PC-9 (cell line): ENCODE data around the gene RASGRF1. TPM values are rescaled to one million over a fixed set of nuclear protein-coding genes. Genes with fewer than 3 reads are reported as not detected.

Source experiments
- BruUV-seq: library from RNA; stranded (reverse); fragments of 400-500 nt; replicated peaks from 2 replicates; lab custom pipeline; 2021; lab: Mats Ljungman, UMichigan
- CTCF ChIA-PET: fragments of 300-600 bp; sonication (Branson Sonifier 250); formaldehyde crosslinking; loops from one replicate; lab custom pipeline; 2022; ENCODE audit warnings: antibody characterized with exemption; lab: Charles Lee
- POLR2A ChIA-PET: fragments of 300-600 bp; sonication (Branson Sonifier 250); formaldehyde crosslinking; loops from one replicate; lab custom pipeline; 2022; ENCODE audit warnings: antibody characterized with exemption; ENCODE audit not compliant: unreplicated experiment; lab: Charles Lee
- DNase-seq, 2 experiments: peaks; one replicate each; pipeline versions ENCODE4 v3.0.0 to v3.0.0-alpha.2; 2015 to 2022; ENCODE audit warnings: mixed read lengths in 1 of 2
- H2AFZ ChIP-seq: fragments of 200-600 bp; sonication (generic); 2 replicates; pipeline ENCODE4 v1.8.1; 2017; ENCODE audit warnings: antibody characterized with exemption
- H3F3A ChIP-seq: fragments of 200-600 bp; sonication (generic); 2 replicates; pipeline ENCODE4 v1.8.1; 2017; ENCODE audit warnings: antibody characterized with exemption, mild to moderate bottlenecking, low read depth; ENCODE audit not compliant: insufficient read depth
- H3K27ac ChIP-seq: fragments of 200-600 bp; sonication (generic); 2 replicates; pipeline ENCODE4 v1.6.1; 2016; ENCODE audit warnings: mixed run types
- H3K27me3 ChIP-seq: fragments of 200-600 bp; sonication (generic); 2 replicates; pipeline ENCODE4 v1.6.1; 2016; ENCODE audit warnings: low read depth, mixed run types; ENCODE audit not compliant: insufficient read depth
- H3K36me3 ChIP-seq: fragments of 200-600 bp; sonication (generic); 2 replicates; pipeline ENCODE4 v1.6.1; 2016; ENCODE audit warnings: low read depth, mixed run types
- H3K4me1 ChIP-seq: fragments of 200-600 bp; sonication (generic); replicated peaks from 2 replicates; pipeline ENCODE4 v1.6.1; 2016; ENCODE audit warnings: mixed run types; ENCODE audit not compliant: insufficient read depth
- H3K4me2 ChIP-seq: fragments of 200-600 bp; sonication (generic); 2 replicates; pipeline ENCODE4 v1.6.1; 2017; ENCODE audit warnings: mixed run types
- H3K4me3 ChIP-seq: fragments of 200-600 bp; sonication (generic); 2 replicates; pipeline ENCODE4 v1.6.1; 2016; ENCODE audit warnings: mixed run types
- H3K79me2 ChIP-seq: fragments of 200-600 bp; sonication (generic); 2 replicates; pipeline ENCODE4 v1.6.1; 2017; ENCODE audit warnings: low read depth, mixed run types
- H3K9me2 ChIP-seq: fragments of 200-600 bp; sonication (generic); 2 replicates; pipeline ENCODE4 v1.8.1; 2017; ENCODE audit warnings: mild to moderate bottlenecking; ENCODE audit not compliant: insufficient read depth
- H3K9me3 ChIP-seq: fragments of 200-600 bp; sonication (generic); 2 replicates; pipeline ENCODE4 v1.8.1; 2016; ENCODE audit warnings: low read depth; ENCODE audit not compliant: insufficient read depth
- H4K20me1 ChIP-seq: fragments of 200-600 bp; sonication (generic); 2 replicates; pipeline ENCODE4 v1.8.1; 2017; ENCODE audit not compliant: insufficient read depth
- EZH2 ChIP-seq: fragments of 200-600 bp; sonication (generic); IDR thresholded peaks from 2 replicates; pipeline ENCODE4 v1.8.0; 2017; ENCODE audit warnings: antibody characterized with exemption, low read depth
- intact Hi-C: fragments of 100-400 bp; cut with micrococcal nuclease; formaldehyde crosslinking; loops from one replicate; pipeline ENCODE4 v1.10.0; 2022; ENCODE audit not compliant: unreplicated experiment
- total RNA-seq: library from RNA; stranded (reverse); gene quantifications from 2 replicates; pipeline ENCODE4 v1.2.3, GENCODE V29; 2021
- TF ChIP-seq, protein P1 (sequence below): fragments of 200-600 bp; sonication (generic); conservative IDR thresholded peaks from 2 replicates; pipeline ENCODE4 v1.6.1; 2017; ENCODE audit warnings: mixed run types, antibody characterized with exemption, mild to moderate bottlenecking, moderate library complexity

The RASGRF1 gene
- total RNA-seq, 1 experiment from 2014 or later, result 6.0 TPM

DNA sequence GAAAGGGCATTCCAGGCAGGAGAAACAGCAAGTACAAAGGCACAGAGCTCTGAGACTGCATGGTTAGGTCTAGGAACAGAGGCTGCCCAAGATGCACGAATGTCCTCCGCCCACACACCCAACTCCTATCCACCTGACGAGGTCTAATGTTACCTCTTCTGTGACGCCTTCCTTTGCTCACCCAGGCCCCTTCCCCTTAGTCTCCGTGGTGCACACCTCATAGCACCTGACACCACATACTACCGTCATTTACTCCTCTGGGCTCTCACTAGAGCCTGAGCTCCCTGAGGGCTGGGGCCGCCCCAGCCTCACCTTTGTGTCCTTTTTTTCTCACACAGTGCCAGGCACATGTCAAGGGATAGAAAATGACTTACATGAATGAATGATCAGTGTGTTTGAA, 31.0 kb upstream of the RASGRF1 start:
- ChIA-PET CTCF (no interaction called here), POLR2A (no interaction called here)
- H3K79me2 ChIP-seq, result no peaks in the 10 kb centered on the region
- BruUV-seq, result no TSS peak
- H2AFZ ChIP-seq, result no peak overlapping the region
- no peaks in the 10 kb centered on the region for H3K4me1 ChIP-seq
- TF ChIP-seq EZH2, result no peak
- TF ChIP-seq, protein P1, sequence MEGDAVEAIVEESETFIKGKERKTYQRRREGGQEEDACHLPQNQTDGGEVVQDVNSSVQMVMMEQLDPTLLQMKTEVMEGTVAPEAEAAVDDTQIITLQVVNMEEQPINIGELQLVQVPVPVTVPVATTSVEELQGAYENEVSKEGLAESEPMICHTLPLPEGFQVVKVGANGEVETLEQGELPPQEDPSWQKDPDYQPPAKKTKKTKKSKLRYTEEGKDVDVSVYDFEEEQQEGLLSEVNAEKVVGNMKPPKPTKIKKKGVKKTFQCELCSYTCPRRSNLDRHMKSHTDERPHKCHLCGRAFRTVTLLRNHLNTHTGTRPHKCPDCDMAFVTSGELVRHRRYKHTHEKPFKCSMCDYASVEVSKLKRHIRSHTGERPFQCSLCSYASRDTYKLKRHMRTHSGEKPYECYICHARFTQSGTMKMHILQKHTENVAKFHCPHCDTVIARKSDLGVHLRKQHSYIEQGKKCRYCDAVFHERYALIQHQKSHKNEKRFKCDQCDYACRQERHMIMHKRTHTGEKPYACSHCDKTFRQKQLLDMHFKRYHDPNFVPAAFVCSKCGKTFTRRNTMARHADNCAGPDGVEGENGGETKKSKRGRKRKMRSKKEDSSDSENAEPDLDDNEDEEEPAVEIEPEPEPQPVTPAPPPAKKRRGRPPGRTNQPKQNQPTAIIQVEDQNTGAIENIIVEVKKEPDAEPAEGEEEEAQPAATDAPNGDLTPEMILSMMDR, result no peak
- H3K27me3 ChIP-seq, result 0 out of 2 replicates have a peak, but pooled peaks cover 3% of the 10 kb centered on the region
- no peaks in the 10 kb centered on the region for H3K36me3 ChIP-seq
- no peaks in the 10 kb centered on the region for H3F3A ChIP-seq
- no peaks in the 10 kb centered on the region for H3K9me2 ChIP-seq
- intact Hi-C loops, result no loop called here
- no peak overlapping the region for H3K4me3 ChIP-seq
- H4K20me1 ChIP-seq, result no peaks in the 10 kb centered on the region
- no peak overlapping the region for H3K27ac ChIP-seq
- DNase-seq, result no peak
- H3K9me3 ChIP-seq, result no peaks in the 10 kb centered on the region
- no peak overlapping the region for H3K4me2 ChIP-seq

DNA sequence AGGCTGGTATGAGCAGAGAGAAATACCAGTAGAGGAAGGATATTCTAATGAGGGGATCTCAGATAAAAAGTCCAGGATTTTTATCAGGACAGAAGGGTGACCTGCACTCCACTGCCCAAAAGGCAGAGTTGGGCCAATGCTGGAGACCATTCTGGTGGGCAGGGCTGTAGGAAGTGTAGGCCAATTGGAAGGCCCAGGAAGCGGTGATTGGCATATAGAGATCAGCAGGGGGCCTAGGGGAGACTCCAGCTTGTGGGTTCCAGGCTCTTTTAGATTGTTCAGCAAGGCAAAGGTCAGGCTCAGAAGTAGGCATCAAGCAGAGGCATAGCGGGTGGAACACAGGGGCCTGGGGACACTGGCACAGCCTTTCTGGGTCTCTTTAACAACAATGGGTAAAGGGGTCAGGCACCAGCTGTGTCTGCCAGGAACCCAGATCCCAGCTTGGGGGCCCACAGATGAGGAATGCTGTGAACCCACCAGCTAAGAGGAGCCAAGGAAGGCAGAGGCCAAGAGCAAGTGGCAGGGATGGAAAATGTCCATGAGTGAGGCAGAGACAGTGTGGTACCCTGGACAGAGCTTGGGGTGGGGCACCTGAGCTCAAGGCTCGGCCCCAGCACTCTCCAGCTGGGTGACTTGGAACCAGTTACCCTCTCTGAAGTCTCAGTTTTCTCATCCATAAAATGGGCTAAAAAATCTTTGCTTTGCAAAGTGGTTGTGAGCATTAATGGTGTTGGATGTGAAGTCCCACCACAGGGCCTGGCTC, 27.0 kb upstream of the RASGRF1 start:
- Histone ChIP-seq H2AFZ (no peak overlapping the region), H3K9me2 (no peaks in the 10 kb centered on the region), H3K4me1 (no peaks in the 10 kb centered on the region), H3K27ac (no peak overlapping the region), H3K27me3 (0 out of 2 replicates have a peak, but pooled peaks cover 3% of the 10 kb centered on the region), H4K20me1 (no peaks in the 10 kb centered on the region), H3K4me2 (no peak overlapping the region), H3K4me3 (no peak overlapping the region), H3K36me3 (no peaks in the 10 kb centered on the region), H3K9me3 (no peaks in the 10 kb centered on the region), H3F3A (no peaks in the 10 kb centered on the region), H3K79me2 (no peaks in the 10 kb centered on the region)
- no TSS peak for BruUV-seq
- TF ChIP-seq EZH2, result no peak
- TF ChIP-seq, protein P1, result no peak
- ChIA-PET POLR2A (no interaction called here), CTCF (no interaction called here)
- intact Hi-C loops, result no loop called here
- DNase-seq, result no peak

DNA sequence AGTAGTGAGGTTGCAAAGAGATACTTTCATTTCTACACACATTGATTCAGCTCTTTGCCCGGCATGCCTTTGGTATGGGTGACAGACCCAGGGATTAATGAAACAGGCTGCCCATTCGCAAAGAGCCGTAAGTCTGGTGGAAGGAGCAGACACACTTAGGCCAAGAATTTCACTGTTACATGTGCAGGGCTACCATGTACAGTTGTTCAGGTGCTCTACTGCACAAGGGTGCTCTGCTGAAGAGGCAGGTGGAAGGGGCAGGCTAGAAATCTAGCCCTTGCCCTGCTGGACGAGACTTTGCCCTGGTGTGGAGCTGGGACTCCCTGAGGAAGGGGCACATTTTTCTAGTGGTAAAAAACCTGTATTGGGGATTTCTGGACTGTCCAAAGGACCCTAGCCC, 26.2 kb upstream of the RASGRF1 start:
- no peak overlapping the region for H3K27ac ChIP-seq
- H3K4me2 ChIP-seq, result no peak overlapping the region
- H3F3A ChIP-seq, result no peaks in the 10 kb centered on the region
- no TSS peak for BruUV-seq
- CTCF ChIA-PET, result no interaction called here
- no peaks in the 10 kb centered on the region for H3K36me3 ChIP-seq
- no peak overlapping the region for H3K4me3 ChIP-seq
- H3K9me2 ChIP-seq, result no peaks in the 10 kb centered on the region
- no peaks in the 10 kb centered on the region for H3K4me1 ChIP-seq
- no peaks in the 10 kb centered on the region for H3K27me3 ChIP-seq
- H4K20me1 ChIP-seq, result no peaks in the 10 kb centered on the region
- H3K9me3 ChIP-seq, result no peaks in the 10 kb centered on the region
- intact Hi-C loops, result no loop called here
- H3K79me2 ChIP-seq, result no peaks in the 10 kb centered on the region
- POLR2A ChIA-PET, result no interaction called here
- no peak for DNase-seq
- no peak for TF ChIP-seq EZH2
- TF ChIP-seq, protein P1, result no peak
- no peak overlapping the region for H2AFZ ChIP-seq
